Activated CD4-positive, alpha-beta T cell treated with anti-CD3 and anti-CD28 coated beads, Interleukin-2, amount 50 U/mL, for 16 hours (primary cell): ENCODE measurements around the gene ARID3C.

Experiments
- DNase-seq: peaks from one replicate; pipeline ENCODE4 v3.0.0-alpha.2; 2020

ARID3C gene

GRCh38 chr9:34628656-34629490, at the start of gene ARID3C:
Gene ARID3C (minus strand): TSS chr9:34629066. CDS start chr9:34628014, 1,052 bp downstream.
- DNase-seq = no peak

DNA sequence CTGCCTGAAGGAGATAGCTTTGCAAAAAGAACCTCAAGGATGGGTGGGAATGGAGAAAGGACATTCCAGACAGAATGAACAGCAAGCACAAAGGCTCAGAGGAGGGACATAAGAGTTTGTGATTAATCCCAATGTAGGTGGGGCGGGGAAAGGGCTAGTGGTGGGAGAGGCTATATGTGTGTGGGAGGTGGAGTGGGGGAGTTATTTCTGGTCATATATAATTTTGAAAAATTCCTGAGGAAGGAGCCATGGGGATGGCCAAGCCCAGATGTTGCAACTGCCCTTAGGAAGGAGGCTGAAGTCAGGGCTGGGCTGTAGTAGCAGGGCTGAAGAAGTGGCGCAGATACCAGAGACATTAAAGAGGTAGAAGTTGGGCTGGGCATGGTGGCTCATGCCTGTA, 47.0 kb upstream of the ARID3C start:
- no peak for DNase-seq

- DNase-seq = peak; percentile 55
Measured at GRCh38 chr9:34675048-34675714, 46.3 kb upstream of the ARID3C start.

GRCh38 chr9:34674440-34674839, 45.6 kb upstream of the ARID3C start:
- DNase-seq = no peak

DNA sequence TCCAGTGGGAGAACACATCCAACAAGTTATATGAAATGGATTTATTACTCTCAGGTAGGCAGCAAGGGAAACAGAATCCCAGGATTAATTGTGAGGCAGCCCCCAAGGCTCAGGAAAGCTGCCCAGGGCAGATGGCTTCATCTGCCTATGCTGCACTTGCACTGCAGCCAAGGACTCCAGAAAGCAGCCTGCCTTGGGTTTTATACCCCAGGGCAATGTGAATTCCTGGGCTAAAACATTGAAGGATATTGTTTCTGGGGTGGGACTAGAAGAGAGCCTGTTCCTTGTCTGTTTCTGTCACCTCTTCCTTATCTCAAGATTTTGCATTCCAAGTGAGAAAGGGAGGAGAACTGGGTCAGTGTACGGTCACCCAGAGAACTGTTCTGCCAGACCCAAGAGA, 42.4 kb upstream of the ARID3C start:
- no peak for DNase-seq

DNA sequence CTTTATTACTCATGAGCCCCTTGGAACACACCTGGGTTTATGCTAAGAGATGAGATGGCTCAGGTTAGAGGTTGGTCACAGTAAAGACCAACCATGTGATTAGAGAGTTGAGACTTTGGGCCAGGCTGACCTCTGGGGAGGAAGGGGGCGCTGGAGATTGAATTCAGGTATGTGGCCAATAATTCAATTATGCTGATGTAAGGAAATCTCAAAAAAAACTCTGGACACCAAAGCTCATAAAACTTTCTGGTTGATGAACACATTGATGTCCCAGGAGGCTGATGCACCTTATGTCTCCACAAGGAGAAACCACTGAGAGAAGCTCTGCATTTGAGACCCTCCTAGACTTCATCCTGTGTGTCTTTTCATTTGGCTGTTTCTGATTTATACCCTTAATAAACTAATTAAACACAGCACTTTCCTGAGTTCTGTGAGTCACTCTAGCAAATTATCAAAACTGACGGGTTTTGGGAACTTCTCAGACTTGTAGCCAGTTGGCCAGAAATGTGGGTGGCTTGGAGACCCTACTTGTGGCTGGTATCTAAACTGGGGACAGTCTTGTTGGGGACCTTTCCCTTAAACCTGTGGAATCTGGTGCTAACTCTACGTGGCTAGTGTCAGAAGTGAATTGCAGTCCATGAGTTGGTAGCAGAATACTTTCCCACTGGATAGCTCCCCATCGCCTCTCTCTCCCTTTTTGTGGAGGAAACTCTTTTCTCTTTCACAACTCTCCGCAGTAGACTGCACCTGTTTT, 41.1 kb upstream of the ARID3C start:
- DNase-seq = no peak

- peak; percentile 88 for DNase-seq
Measured at GRCh38 chr9:34665381-34666250, 36.8 kb upstream of the ARID3C start.

GRCh38 chr9:34665067-34665380, 36.2 kb upstream of the ARID3C start:
- no peak for DNase-seq

DNA sequence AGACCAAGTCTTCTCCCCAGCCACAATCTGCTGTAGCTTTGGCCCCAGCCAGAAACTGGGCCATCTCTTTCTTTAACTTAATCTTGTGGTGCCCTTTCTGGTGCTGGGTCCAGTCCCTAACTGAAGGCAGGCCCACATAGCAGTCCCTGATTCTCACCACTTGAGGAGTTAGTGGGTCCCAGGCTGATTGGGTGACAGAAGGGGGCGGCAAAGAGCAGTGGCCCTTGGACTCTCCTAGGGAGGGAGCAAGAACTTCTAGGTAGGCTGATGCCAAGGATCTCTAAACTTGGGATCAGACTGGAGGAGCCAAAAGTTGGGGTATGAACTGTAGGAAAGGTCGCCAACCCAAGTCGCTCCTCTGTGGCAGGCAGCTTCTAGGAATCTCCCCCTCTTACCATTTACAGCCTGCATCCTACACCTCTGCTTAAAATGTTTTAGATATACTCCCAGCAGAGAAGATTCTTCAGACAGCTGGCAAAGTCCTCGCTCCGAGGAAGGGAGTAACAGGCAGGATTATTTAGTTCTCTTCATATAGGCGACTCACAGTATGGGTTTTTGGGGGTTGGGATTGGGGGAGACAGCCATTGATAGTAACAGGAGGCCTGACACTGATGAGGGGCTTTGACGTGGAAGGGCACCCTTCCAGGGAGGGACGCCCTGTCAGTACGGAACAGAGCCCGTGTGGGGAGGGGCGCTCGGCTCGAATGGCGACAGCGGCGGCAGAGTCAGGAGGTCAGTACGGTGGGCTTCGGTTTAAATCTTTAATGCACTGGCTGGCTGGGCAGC, 35.6 kb upstream of the ARID3C start:
- DNase-seq = peak; percentile 73

DNA sequence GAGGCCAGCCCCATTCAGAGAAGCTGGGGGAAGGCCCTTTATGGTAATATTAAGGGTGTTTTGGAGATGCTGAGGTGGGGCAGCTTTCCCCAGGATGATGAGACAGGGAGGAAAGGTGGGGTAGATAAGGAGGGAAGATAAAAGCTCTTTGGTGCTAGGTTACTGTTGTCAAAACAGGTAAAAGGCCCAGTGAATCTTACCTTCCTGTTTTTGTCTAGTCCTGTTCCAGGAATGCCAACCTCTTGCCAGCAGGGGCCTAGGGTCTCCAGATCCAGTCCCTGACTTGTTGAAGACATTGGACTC, 34.4 kb upstream of the ARID3C start:
- no peak for DNase-seq

GRCh38 chr9:34662526-34663302, 33.8 kb upstream of the ARID3C start, which contains the start of gene CCL27:
Gene CCL27 (minus strand): TSS chr9:34662657. CDS start chr9:34662633, 24 bp downstream.
- no peak for DNase-seq

DNA sequence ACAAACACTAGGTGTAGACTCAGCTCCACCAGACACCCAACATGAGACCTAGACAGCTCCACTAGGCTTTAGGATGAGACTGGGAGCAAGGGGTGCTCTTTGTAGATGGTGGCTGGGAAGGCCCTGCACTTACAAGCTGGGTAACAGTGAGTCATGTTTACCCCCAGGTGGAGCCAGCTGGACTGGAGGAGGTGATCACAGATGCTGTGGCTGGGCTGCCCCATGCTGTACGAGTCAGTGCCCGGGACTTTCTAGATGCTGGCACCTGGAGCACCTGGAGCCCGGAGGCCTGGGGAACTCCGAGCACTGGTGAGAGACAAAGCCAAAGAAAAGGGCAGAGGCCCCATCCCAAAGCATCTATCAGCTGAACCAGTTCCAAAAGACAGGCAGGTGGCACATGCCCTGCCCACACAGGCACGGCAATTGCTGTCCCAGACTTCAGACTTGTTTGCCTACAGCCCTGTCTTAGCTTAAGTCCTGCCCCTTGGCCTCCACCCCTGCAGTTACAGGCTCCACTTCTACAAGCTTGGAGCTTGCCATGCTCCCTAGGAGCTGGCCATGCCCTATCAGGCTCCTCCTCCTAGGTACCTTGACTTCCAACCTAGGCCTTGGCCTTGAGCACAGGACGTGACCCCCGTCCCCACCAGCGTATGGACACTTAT, 30.9 kb upstream of the ARID3C start:
- DNase-seq = no peak

- no peak for DNase-seq
Measured at GRCh38 chr9:34658461-34658860, 29.6 kb upstream of the ARID3C start.

GRCh38 chr9:34656992-34657391, 28.1 kb upstream of the ARID3C start:
- no peak for DNase-seq

DNA sequence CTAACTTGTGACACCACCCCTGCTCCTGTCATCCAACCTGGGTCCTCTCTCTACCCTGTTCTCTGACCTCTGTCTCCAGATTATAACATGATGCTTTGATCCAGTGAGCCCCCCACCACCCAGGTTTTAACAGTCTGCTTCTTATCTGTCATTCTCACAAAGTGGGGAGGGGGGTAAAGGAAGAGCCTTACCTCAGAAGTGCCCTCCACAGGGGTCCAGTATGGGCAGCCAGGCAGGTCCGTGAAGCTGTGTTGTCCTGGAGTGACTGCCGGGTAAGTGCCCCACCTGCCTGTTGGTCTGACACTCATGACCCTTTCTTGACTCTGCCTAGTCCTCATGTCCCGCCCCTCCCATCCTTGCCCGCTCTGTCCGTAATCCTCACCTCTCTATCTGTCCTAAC, 26.5 kb upstream of the ARID3C start:
- DNase-seq = no peak

- DNase-seq = no peak
Measured at GRCh38 chr9:34654323-34655051, 25.6 kb upstream of the ARID3C start.

- no peak for DNase-seq
Measured at GRCh38 chr9:34653151-34654072, 24.5 kb upstream of the ARID3C start.

DNA sequence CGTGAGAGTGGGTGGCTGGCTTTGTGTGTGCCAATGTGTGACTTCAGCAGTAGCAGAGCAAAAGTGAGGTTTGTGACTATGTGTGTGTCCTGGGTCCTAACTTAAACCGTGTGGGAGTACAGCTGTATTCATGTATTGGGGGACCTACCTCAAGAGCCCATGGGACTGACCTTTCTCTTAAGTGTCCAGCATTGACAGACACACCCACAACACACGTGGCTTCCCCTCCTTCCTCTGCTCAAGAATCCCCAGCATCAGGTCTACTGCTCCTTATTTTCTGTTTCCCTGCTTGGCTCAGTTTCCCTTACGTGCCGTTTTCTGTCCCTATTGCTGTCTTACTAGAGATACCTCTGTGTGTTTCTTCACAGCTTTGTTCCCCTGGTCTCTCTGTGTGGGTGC, 23.7 kb upstream of the ARID3C start:
- DNase-seq = no peak
